Neural crest cell (in vitro differentiated cells): ENCODE data around the gene RPS6KA1. TPM values are rescaled to one million over a fixed set of nuclear protein-coding genes. Genes with fewer than 3 reads are reported as not detected.

ENCODE experiments used
- DNase-seq: peaks from one replicate; pipeline ENCODE4 v3.0.0; 2021; ENCODE audit warnings: low read depth, mixed read lengths, low spot score
- H3K27ac Mint-ChIP-seq: one replicate; pipeline ENCODE4 v1.8.0; 2021; ENCODE audit warnings: mild to moderate bottlenecking, mixed read lengths; ENCODE audit not compliant: unreplicated experiment
- H3K27me3 Mint-ChIP-seq: 2 replicates; pipeline ENCODE4 v1.8.0; 2021; ENCODE audit warnings: low read depth, mild to moderate bottlenecking, mixed read lengths
- H3K36me3 Mint-ChIP-seq: 2 replicates; pipeline ENCODE4 v1.8.0; 2021; ENCODE audit warnings: low read depth, mild to moderate bottlenecking, mixed read lengths
- H3K4me1 Mint-ChIP-seq: 2 replicates; pipeline ENCODE4 v1.8.0; 2021; ENCODE audit warnings: mixed read lengths
- H3K4me3 Mint-ChIP-seq: one replicate; pipeline ENCODE4 v1.8.0; 2021; ENCODE audit warnings: mild to moderate bottlenecking, mixed read lengths
- H3K9me3 Mint-ChIP-seq: 2 replicates; pipeline ENCODE4 v1.8.0; 2021; ENCODE audit warnings: mixed read lengths
- total RNA-seq: library from RNA; stranded (reverse); gene quantifications from 2 replicates; pipeline ENCODE4 v1.2.1, GENCODE V29; 2021
- TF ChIP-seq, protein P1 (sequence below): fragments of 200-600 bp; sonication (generic); conservative IDR thresholded peaks from 2 replicates; pipeline ENCODE4 v1.5.0; 2021; ENCODE audit warnings: antibody characterized with exemption, mild to moderate bottlenecking

Gene RPS6KA1
- total RNA-seq, 1 donor from 2014 or later: 41.6 TPM

DNA sequence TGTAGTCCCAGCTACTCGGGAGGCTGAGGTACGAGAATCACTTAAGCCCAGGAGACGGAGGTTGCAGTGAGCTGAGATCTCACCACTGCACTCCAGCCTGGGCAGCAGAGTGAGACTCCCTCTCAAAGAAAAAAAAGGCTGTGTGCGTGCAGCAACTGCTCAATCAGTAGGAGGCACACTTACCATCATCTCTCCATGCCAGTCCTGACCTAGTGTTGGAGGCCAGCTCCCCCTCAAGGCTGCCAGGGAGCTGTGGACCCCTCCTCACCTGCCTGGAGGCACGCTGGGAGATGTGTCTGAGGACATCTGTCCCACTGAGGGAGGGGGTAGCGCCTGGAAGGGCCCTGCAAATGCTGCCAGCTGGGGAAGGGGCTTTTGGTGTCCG lies 11.9 kb downstream of the RPS6KA1 start:
- Mint-ChIP-seq H3K4me3 (no peak overlapping the region), H3K27me3 (no peaks in the 10 kb centered on the region), H3K4me1 (peaks cover 46% of the 10 kb centered on the region), H3K27ac (no peak overlapping the region), H3K36me3 (peaks cover 5% of the 10 kb centered on the region), H3K9me3 (no peaks in the 10 kb centered on the region)
- TF ChIP-seq, protein P1, sequence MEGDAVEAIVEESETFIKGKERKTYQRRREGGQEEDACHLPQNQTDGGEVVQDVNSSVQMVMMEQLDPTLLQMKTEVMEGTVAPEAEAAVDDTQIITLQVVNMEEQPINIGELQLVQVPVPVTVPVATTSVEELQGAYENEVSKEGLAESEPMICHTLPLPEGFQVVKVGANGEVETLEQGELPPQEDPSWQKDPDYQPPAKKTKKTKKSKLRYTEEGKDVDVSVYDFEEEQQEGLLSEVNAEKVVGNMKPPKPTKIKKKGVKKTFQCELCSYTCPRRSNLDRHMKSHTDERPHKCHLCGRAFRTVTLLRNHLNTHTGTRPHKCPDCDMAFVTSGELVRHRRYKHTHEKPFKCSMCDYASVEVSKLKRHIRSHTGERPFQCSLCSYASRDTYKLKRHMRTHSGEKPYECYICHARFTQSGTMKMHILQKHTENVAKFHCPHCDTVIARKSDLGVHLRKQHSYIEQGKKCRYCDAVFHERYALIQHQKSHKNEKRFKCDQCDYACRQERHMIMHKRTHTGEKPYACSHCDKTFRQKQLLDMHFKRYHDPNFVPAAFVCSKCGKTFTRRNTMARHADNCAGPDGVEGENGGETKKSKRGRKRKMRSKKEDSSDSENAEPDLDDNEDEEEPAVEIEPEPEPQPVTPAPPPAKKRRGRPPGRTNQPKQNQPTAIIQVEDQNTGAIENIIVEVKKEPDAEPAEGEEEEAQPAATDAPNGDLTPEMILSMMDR: no peak
- DNase-seq: no peak

- Mint-ChIP-seq H3K9me3 (no peaks in the 10 kb centered on the region), H3K27ac (peak overlapping the region; percentile 4), H3K4me1 (peaks cover 46% of the 10 kb centered on the region), H3K27me3 (no peaks in the 10 kb centered on the region), H3K4me3 (peak overlapping the region; percentile 21), H3K36me3 (peaks cover 5% of the 10 kb centered on the region)
- peak; percentile 44 for DNase-seq
- TF ChIP-seq, protein P1: peak; percentile 56
Observed at GRCh38 chr1:26541816-26542711, 12.5 kb downstream of the RPS6KA1 start.

GRCh38 chr1:26542771-26543451 lies 13.3 kb downstream of the RPS6KA1 start:
- TF ChIP-seq, protein P1: no peak
- Mint-ChIP-seq H3K27ac (peak overlapping the region; percentile 50), H3K9me3 (no peaks in the 10 kb centered on the region), H3K4me1 (peaks cover 43% of the 10 kb centered on the region), H3K27me3 (no peaks in the 10 kb centered on the region), H3K4me3 (no peak overlapping the region), H3K36me3 (peaks cover 5% of the 10 kb centered on the region)
- DNase-seq: no peak

GRCh38 chr1:26543462-26543861 lies 13.9 kb downstream of the RPS6KA1 start:
- peaks cover 5% of the 10 kb centered on the region for H3K36me3 Mint-ChIP-seq
- no peak overlapping the region for H3K27ac Mint-ChIP-seq
- H3K9me3 Mint-ChIP-seq: no peaks in the 10 kb centered on the region
- no peak for DNase-seq
- H3K4me3 Mint-ChIP-seq: no peak overlapping the region
- TF ChIP-seq, protein P1: no peak
- H3K4me1 Mint-ChIP-seq: peaks cover 38% of the 10 kb centered on the region
- no peaks in the 10 kb centered on the region for H3K27me3 Mint-ChIP-seq

DNA sequence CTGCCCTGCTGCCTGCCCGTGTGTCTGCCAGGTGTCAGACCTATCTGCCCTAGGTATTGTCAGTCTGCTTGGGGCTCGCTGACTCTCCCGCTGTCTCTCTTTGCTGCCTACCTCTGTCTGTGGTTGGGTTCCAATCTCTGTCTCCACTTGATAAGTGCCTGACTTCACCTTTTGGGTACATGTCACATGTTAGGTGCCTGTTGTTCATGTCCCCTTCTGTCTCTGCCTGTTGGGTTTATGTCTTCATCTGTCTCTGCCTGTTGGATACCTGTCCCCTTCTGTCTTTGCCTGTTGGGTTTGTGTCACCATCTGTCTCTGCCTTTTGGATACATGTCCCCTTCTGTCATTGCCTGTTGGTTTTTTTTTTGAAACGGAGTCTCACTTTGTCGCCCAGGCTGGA lies 14.6 kb downstream of the RPS6KA1 start:
- no peak for DNase-seq
- Mint-ChIP-seq H3K9me3 (no peaks in the 10 kb centered on the region), H3K27me3 (no peaks in the 10 kb centered on the region), H3K36me3 (peaks cover 3% of the 10 kb centered on the region), H3K4me3 (no peak overlapping the region), H3K27ac (peak overlapping the region; percentile 5), H3K4me1 (peaks cover 33% of the 10 kb centered on the region)
- TF ChIP-seq, protein P1: no peak
